ENCODE results near the gene C1orf94.

DNA sequence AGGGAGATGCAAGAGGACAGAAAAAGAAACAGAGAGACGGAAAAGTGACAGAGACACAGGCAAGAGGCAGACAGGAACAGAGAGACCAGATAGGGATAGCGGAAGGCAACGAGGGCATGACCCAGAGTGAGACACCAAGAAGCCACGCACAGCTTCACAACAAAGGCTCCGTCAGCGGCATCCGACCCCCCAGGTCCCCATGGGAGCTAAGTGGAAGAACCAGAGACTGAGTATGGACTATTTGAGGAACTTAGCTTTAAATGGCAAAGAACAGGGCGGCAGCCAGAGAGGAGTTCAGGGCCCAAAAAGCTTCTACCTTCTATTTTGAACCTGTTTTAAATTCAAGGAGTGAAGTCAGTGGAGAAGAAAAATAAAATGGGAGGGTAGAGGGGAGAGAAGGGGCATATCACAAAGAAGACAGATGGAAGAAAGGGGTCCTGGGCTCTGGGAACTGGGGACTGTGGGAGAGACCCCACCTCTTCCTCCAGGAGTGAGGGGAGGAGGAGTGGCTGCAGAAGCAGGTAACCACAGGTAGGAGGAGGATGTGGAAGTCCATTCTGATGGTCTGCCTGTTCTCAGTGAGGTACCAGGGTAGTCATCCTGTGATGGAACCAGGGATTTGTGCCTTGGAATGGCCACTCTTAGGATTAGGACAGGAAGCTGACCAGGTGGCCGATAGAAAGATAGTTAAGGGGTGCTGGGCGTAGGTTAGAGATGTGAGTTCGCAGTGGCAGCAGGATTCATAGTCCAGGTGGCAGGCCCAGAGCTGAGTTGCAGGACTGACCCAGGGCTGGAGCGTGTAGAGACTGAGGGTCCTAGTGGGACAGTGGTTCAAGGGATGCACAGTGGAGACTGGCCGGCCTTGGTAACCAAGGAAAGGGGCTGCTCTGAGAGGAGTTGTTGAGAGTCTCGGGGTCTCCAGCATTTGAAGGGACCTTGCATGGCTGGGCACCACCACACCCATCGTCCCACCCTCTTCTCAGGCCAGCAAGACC lies 49.4 kb upstream of the C1orf94 start:
- TF ChIP-seq CTCF (IDR thresholded peaks at IDR 0.05), result no peak
- TF ChIP-seq REST (IDR thresholded peaks at IDR 0.05; ENCODE audit: insufficient read depth in 1 of 2, low read depth in 2 of 2, low read length in 1 of 2), result no peak
- TF ChIP-seq SIN3A (IDR thresholded peaks at IDR 0.05; ENCODE audit: borderline replicate concordance, insufficient read depth, low read depth, low read length), result no peak
